WI38 (cell line): ENCODE results near the gene BORCS6.

ENCODE experiments used
- H3K4me3 ChIP-seq: 2 replicates; pipeline ENCODE4 v1.5.1; 2011; ENCODE audit warnings: low read depth, mild to moderate bottlenecking, control low read depth, low read length
- CTCF ChIP-seq: IDR thresholded peaks from 2 replicates; pipeline ENCODE4 v1.5.1; 2012; ENCODE audit warnings: low read depth, mild to moderate bottlenecking, control low read depth, low read length

BORCS6 gene

GRCh38 chr17:8154608-8155155, 35.3 kb downstream of the BORCS6 start:
- TF ChIP-seq CTCF = no peak
- no peak overlapping the region for H3K4me3 ChIP-seq

- 0 out of 2 replicates have a peak overlapping the region, but pooled peaks have one; percentile 8 for H3K4me3 ChIP-seq
Measured at GRCh38 chr17:8153957-8154607, 35.9 kb downstream of the BORCS6 start.

GRCh38 chr17:8153525-8153956, 36.4 kb downstream of the BORCS6 start:
- no peak for TF ChIP-seq CTCF
- H3K4me3 ChIP-seq = no peak overlapping the region

More at GRCh38 chr17:8153957-8154607, 35.9 kb downstream of the BORCS6 start:
- no peak for TF ChIP-seq CTCF

GRCh38 chr17:8153031-8153451, 36.9 kb downstream of the BORCS6 start:
- TF ChIP-seq CTCF = no peak
- H3K4me3 ChIP-seq = no peak overlapping the region

- TF ChIP-seq CTCF = no peak
- peak within 1 kb of the TSS; percentile 77 for H3K4me3 ChIP-seq
Measured at GRCh38 chr17:8152112-8152775, 37.7 kb downstream of the BORCS6 start, which contains the start of gene PER1. PER1 (minus strand) TSS chr17:8152404; CDS start chr17:8150706, 1,698 bp downstream.

- TF ChIP-seq CTCF = no peak
- peak overlapping the region; percentile 77 for H3K4me3 ChIP-seq
Measured at GRCh38 chr17:8151641-8152111, 38.3 kb downstream of the BORCS6 start.

- peak overlapping the region; percentile 77 for H3K4me3 ChIP-seq
- no peak for TF ChIP-seq CTCF
Measured at GRCh38 chr17:8151120-8151640, 38.8 kb downstream of the BORCS6 start.
